HepG2 (cell line): ENCODE results near the gene BICDL2. TPM values are rescaled to one million over a fixed set of nuclear protein-coding genes. Genes with fewer than 3 reads are reported as not detected.

Source experiments
- AHR ChIP-seq: IDR thresholded peaks from 2 replicates; pipeline ENCODE4 v1.6.1; 2018; ENCODE audit warnings: missing genetic modification reagents, missing compliant biosample characterization
- GLMP ChIP-seq: sonication (generic); formaldehyde crosslinking; IDR thresholded peaks from 2 replicates; pipeline ENCODE4 v1.9.0; 2021; ENCODE audit warnings: missing genetic modification reagents, mild to moderate bottlenecking, borderline replicate concordance
- KIAA2018 ChIP-seq: sonication (generic); formaldehyde crosslinking; IDR thresholded peaks from 2 replicates; pipeline ENCODE4 v1.5.0; 2020; ENCODE audit warnings: mild to moderate bottlenecking, missing genetic modification reagents, borderline replicate concordance
- MAFG ChIP-seq: sonication (generic); formaldehyde crosslinking; IDR thresholded peaks from 2 replicates; pipeline ENCODE4 v1.5.1; 2020; ENCODE audit warnings: mild to moderate bottlenecking, missing genetic modification reagents
- PREB ChIP-seq: sonication (generic); formaldehyde crosslinking; IDR thresholded peaks from 2 replicates; pipeline ENCODE4 v1.4.0; 2020; ENCODE audit warnings: missing genetic modification reagents
- ZNF232 ChIP-seq: sonication (generic); formaldehyde crosslinking; IDR thresholded peaks from 2 replicates; pipeline ENCODE4 v1.4.0; 2020; ENCODE audit warnings: missing genetic modification reagents, borderline replicate concordance
- ZNF431 ChIP-seq: sonication (generic); formaldehyde crosslinking; IDR thresholded peaks from 2 replicates; pipeline ENCODE4 v1.9.0; 2022; ENCODE audit warnings: missing genetic modification reagents, low read depth, mild to moderate bottlenecking, borderline replicate concordance
- ZNF501 ChIP-seq: sonication (generic); formaldehyde crosslinking; IDR thresholded peaks from 2 replicates; pipeline ENCODE4 v1.5.1; 2020; ENCODE audit warnings: mild to moderate bottlenecking, moderate library complexity, missing genetic modification reagents
- ZNF562 ChIP-seq: sonication (generic); formaldehyde crosslinking; IDR thresholded peaks from 2 replicates; pipeline ENCODE4 v1.8.0; 2022; ENCODE audit warnings: missing genetic modification reagents, borderline replicate concordance
- ZNF614 ChIP-seq: IDR thresholded peaks from 2 replicates; pipeline ENCODE4 v1.6.1; 2018; ENCODE audit warnings: missing biosample characterization, missing genetic modification reagents, inconsistent platforms, borderline replicate concordance
- ZNF687 ChIP-seq: sonication (generic); formaldehyde crosslinking; IDR thresholded peaks from 2 replicates; pipeline ENCODE4 v1.5.1; 2020; ENCODE audit warnings: mild to moderate bottlenecking, missing genetic modification reagents, moderate library complexity
- ZNF792 ChIP-seq: IDR thresholded peaks from 2 replicates; pipeline ENCODE4 v1.6.1; 2016
- ZNF883 ChIP-seq: sonication (generic); formaldehyde crosslinking; IDR thresholded peaks from 2 replicates; pipeline ENCODE4 v1.5.1; 2020; ENCODE audit warnings: mild to moderate bottlenecking, missing genetic modification reagents; ENCODE audit errors: not compliant biosample characterization
- polyA plus RNA-seq, 8 experiments: library from polyadenylated mRNA; depleted of rRNA in 3 of 8; stranded (reverse) in 7 of 8; unstranded in 1 of 8; fragments of >200 nt; fragmentation: Illumina TruSeq in 4 of 8; extraction: Trizol in 4 of 8; gene quantifications; 2 replicates each; pipeline versions ENCODE4 v1.2.1 to v1.2.3, GENCODE V29; 2011 to 2016; ENCODE audit warnings: low read depth in 4 of 8, missing spikeins in 1 of 8, mixed read lengths in 1 of 8; ENCODE audit not compliant: insufficient read depth in 1 of 8
- total RNA-seq, 5 experiments: library from RNA; depleted of rRNA; stranded (reverse); fragments of >200 nt; fragmentation: Illumina TruSeq; extraction: Trizol; gene quantifications; 2 replicates each; pipeline ENCODE4 v1.2.3, GENCODE V29; 2016; ENCODE audit warnings: low read depth in 1 of 5

The BICDL2 gene
- total and polyA plus RNA-seq, 2 of the 13 experiments (the other 11 are each of a cell fraction or from before 2014, with no cell fraction given): 0.12 TPM; not detected in 1

GRCh38 chr16:3059041-3059722 lies 22.4 kb upstream of the BICDL2 start (continued):
- TF ChIP-seq GLMP (CRISPR knock-in tag): no peak
- no peak for TF ChIP-seq AHR (CRISPR knock-in tag)
- TF ChIP-seq KIAA2018 (CRISPR knock-in tag): no peak
- TF ChIP-seq PREB (CRISPR knock-in tag): no peak
- no peak for TF ChIP-seq ZNF232 (CRISPR knock-in tag)
- TF ChIP-seq ZNF501 (CRISPR knock-in tag): no peak
- TF ChIP-seq ZNF883 (CRISPR knock-in tag): peak; percentile 88
- TF ChIP-seq ZNF431 (CRISPR knock-in tag): 0 out of 2 replicates have a peak, but pooled peaks have one; percentile 79
- TF ChIP-seq ZNF614 (CRISPR knock-in tag): peak; percentile 63; the same call in 1 of the 2 replicates
- TF ChIP-seq ZNF792 (CRISPR knock-in tag): peak; percentile 50; the same call in 1 of the 2 replicates
- no peak for TF ChIP-seq ZNF562 (CRISPR knock-in tag)
- no peak for TF ChIP-seq MAFG (CRISPR knock-in tag)
- TF ChIP-seq ZNF687 (CRISPR knock-in tag): peak; percentile 83
